SK-N-SH (cell line): ENCODE results near the gene FAAP20.

Source experiments
- EZH2phosphoT487 ChIP-seq: fragments of 200-600 bp; sonication (generic); IDR thresholded peaks from 2 replicates; pipeline ENCODE4 v1.6.1; 2017; ENCODE audit warnings: low read depth, mixed run types, mild to moderate bottlenecking, antibody characterized with exemption, moderate library complexity, borderline replicate concordance
- FOXJ3 ChIP-seq: sonication (generic); formaldehyde crosslinking; IDR thresholded peaks from 2 replicates; pipeline ENCODE4 v1.5.1; 2020; ENCODE audit warnings: mild to moderate bottlenecking, missing genetic modification reagents
- POLR2AphosphoS5 ChIP-seq: IDR thresholded peaks from 2 replicates; pipeline ENCODE4 v1.6.1; 2012; ENCODE audit warnings: low read depth, low read length
- RFX5 ChIP-seq: IDR thresholded peaks from 2 replicates; pipeline ENCODE4 v1.6.1; 2012; ENCODE audit warnings: mild to moderate bottlenecking, improper control_type of control experiment, low read length
- SMC3 ChIP-seq: IDR thresholded peaks from 2 replicates; pipeline ENCODE4 v1.6.1; 2012; ENCODE audit warnings: low read depth, low read length, improper control_type of control experiment
- TF ChIP-seq, protein P1 (sequence below): fragments of 200-600 bp; sonication (generic); IDR thresholded peaks from 2 replicates; pipeline ENCODE4 v1.6.1; 2017; ENCODE audit warnings: antibody characterized with exemption, mild to moderate bottlenecking, moderate library complexity

DNA sequence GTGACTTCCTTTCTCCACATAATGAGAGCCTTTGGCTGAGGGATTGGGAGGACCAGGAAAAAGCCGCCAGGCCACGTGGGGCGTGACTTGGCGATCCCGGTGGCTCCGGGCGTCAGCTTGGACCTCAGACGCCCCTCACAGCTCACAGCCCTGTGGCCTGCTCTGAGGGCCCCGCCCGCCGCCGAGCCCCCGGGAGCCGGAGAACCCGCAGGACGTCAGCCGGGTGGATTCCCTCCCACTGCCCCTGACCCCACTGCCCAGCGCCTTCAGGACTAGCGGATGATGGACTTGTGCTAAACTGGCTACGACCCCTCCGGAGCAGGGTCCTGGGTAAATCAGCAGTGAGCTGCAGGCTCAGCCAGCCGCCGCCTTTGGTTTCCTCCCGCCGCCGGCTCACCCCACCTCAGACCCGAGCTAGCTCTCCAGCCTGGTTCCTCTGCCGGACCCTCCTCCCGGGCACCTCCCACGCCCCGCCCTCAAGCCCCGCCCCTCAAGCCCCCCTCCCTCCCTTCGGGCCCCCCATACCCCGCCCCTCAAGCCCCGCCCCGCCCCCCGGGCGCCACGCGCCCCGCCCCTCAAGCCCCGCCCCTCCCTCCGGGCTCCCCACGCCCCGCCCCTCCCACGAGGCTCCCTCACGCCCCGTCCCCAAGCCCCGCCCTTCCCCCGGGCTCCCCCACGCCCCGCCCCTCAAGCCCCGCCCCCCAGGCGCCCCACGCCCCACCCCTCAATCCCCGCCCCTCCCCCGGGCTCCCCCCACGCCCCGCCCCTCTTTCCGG is 10.0 kb upstream of the FAAP20 start:
- peak; percentile 53 for TF ChIP-seq POLR2AphosphoS5
- TF ChIP-seq RFX5 = no peak
- TF ChIP-seq, protein P1, sequence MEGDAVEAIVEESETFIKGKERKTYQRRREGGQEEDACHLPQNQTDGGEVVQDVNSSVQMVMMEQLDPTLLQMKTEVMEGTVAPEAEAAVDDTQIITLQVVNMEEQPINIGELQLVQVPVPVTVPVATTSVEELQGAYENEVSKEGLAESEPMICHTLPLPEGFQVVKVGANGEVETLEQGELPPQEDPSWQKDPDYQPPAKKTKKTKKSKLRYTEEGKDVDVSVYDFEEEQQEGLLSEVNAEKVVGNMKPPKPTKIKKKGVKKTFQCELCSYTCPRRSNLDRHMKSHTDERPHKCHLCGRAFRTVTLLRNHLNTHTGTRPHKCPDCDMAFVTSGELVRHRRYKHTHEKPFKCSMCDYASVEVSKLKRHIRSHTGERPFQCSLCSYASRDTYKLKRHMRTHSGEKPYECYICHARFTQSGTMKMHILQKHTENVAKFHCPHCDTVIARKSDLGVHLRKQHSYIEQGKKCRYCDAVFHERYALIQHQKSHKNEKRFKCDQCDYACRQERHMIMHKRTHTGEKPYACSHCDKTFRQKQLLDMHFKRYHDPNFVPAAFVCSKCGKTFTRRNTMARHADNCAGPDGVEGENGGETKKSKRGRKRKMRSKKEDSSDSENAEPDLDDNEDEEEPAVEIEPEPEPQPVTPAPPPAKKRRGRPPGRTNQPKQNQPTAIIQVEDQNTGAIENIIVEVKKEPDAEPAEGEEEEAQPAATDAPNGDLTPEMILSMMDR = no peak
- TF ChIP-seq SMC3 = no peak
- no peak for TF ChIP-seq EZH2phosphoT487
- no peak for TF ChIP-seq FOXJ3
